ENCODE data around the gene NOB1.

Gene NOB1

DNA sequence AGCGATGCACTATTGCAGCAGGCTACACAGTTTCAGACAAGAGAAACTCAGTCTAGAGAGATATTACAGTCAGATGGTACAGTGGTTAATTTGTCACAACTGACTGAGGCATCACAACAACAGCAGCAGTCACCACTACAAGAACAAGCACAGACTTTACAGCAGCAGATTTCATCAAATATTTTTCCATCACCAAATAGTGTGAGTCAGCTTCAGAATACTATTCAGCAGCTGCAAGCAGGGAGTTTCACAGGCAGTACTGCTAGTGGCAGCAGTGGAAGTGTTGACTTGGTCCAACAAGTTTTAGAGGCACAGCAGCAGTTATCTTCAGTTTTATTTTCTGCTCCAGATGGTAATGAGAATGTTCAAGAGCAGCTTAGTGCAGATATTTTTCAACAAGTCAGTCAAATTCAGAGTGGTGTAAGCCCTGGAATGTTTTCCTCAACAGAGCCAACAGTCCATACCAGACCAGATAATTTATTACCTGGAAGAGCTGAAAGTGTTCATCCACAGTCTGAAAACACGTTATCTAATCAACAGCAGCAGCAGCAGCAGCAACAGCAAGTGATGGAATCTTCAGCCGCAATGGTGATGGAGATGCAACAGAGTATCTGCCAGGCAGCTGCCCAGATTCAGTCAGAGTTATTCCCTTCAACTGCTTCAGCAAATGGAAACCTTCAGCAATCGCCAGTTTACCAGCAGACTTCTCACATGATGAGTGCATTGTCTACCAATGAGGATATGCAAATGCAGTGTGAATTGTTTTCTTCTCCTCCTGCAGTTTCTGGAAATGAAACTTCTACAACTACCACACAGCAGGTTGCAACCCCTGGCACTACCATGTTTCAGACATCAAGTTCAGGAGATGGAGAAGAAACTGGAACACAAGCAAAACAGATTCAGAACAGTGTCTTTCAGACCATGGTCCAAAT is 62.5 kb downstream of the NOB1 start:
- in situ Hi-C loops (cut with HindIII; ENCODE audit: low sequenced_read_pairs): no loop called here
- H3K4me3 ChIP-seq (ENCODE audit: low read depth, low read length): no peak overlapping the region
- TF ChIP-seq, protein P1, sequence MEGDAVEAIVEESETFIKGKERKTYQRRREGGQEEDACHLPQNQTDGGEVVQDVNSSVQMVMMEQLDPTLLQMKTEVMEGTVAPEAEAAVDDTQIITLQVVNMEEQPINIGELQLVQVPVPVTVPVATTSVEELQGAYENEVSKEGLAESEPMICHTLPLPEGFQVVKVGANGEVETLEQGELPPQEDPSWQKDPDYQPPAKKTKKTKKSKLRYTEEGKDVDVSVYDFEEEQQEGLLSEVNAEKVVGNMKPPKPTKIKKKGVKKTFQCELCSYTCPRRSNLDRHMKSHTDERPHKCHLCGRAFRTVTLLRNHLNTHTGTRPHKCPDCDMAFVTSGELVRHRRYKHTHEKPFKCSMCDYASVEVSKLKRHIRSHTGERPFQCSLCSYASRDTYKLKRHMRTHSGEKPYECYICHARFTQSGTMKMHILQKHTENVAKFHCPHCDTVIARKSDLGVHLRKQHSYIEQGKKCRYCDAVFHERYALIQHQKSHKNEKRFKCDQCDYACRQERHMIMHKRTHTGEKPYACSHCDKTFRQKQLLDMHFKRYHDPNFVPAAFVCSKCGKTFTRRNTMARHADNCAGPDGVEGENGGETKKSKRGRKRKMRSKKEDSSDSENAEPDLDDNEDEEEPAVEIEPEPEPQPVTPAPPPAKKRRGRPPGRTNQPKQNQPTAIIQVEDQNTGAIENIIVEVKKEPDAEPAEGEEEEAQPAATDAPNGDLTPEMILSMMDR (IDR thresholded peaks at IDR 0.05; ENCODE audit: low read depth, low read length, missing control alignments): no peak
- DNase-seq (ENCODE audit: low read depth): no peak

Data from astrocyte of the cerebellum (primary cell).